HG03159 (cell line): ENCODE results near the gene CELF5.
"Not testable (repeated sequence)": the region's sequence is repeated elsewhere in the genome, so short reads cannot be mapped to it uniquely, and the experiment has no call there.

Source experiments
- ATAC-seq: cut with Tn5 transposase; IDR thresholded peaks from one replicate; pipeline ENCODE4 v1.9.1; 2021; ENCODE audit warnings: mild to moderate bottlenecking, moderate library complexity; ENCODE audit not compliant: unreplicated experiment

CELF5 gene

GRCh38 chr19:3338541-3339181 lies 114.2 kb downstream of the CELF5 start:
- no peak for ATAC-seq

- no peak for ATAC-seq
Observed at GRCh38 chr19:3340340-3340739, 115.9 kb downstream of the CELF5 start.

GRCh38 chr19:3342246-3342645 lies 117.8 kb downstream of the CELF5 start:
- no peak for ATAC-seq

- ATAC-seq, result not testable (repeated sequence)
Observed at GRCh38 chr19:3342962-3343361, 118.5 kb downstream of the CELF5 start.

GRCh38 chr19:3343619-3344502 lies 119.4 kb downstream of the CELF5 start:
- ATAC-seq, result no peak

- no peak for ATAC-seq
Observed at GRCh38 chr19:3344608-3345598, 120.4 kb downstream of the CELF5 start.

- ATAC-seq, result no peak
Observed at GRCh38 chr19:3345850-3346460, 121.5 kb downstream of the CELF5 start.
